Iris pigment epithelial cell (primary cell): ENCODE results near the gene DUS1L.
A peak's percentile ranks its signal among the peaks of the same experiment; 100 is the strongest.

Experiments
- DNase-seq: peaks from one replicate; pipeline ENCODE4 v3.0.0-alpha.2; 2011; ENCODE audit warnings: low read depth

DUS1L gene

DNA sequence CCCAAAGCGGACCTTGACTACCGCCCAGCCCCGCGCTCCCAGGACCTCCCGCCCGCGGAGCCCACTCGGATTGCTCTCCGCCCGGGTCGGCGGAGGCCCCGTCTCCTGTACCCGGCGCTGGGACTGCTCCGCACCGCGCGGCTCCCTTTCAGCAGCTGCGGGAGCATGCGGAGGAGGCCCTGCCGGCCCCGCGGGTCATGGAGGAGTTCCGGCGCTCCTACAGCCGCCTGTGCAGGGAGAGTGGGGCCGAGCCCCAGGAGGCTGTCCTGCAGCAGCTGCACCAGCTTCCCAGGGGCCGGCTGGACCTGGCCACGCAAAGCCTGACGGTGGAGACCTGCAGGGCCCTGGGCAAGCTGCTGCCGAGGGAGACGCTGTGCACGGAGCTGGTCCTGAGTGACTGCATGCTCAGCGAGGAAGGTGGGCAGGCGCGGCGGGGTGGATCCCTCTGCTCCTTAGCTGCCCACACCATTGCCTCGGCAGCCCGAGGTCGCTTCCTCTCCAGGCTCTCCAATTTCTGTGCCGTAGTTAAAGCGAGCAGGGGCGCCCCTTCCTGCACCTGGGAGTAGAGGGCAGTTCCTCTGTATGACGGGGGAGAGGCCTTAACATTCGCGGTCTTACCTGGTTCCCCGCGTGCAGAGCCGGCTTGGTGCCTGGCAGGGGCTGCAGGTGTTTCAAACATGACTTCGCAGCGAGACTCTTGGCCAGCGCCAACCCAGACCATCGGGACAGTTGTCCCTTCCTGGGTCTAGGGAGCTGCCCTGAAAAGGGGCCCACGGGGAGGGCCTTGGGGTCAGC is 42.0 kb downstream of the DUS1L start:
- peak; percentile 25 for DNase-seq

DNA sequence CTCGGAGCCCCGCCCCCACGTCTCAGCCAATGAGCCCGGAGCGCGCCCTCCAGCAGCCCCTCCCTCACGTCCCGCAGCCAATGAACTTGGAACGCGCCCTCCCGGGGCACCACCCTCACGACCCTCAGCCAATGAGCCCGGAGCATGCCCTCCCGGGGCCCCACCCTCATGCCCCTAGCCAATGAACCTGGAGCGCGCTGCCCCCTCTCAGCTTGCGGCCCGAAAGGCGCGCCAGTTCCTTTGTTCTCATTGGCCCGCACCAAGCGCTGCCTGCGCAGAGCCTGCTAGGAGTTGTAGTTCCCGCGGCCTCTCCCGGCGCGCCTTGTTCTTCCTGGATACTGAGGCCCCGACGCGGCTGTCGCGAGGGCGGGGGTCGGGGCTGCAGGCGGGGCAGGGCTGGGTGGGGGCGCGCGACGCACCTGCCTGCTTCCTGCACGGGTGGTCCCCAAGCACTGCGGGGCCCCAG is 42.6 kb downstream of the DUS1L start, which contains the start of gene LRRC45:
LRRC45 (plus strand) TSS at position 325 of the 466 bp plus-strand sequence. CDS start 339 bp downstream, outside the sequence.
- DNase-seq = peak; percentile 100

- no peak for DNase-seq
Measured at GRCh38 chr17:82022310-82022980, 43.2 kb downstream of the DUS1L start, which contains the start of gene CENPX. Gene CENPX (minus strand): TSS chr17:82022878. CDS start chr17:82022861, 17 bp downstream.

DNA sequence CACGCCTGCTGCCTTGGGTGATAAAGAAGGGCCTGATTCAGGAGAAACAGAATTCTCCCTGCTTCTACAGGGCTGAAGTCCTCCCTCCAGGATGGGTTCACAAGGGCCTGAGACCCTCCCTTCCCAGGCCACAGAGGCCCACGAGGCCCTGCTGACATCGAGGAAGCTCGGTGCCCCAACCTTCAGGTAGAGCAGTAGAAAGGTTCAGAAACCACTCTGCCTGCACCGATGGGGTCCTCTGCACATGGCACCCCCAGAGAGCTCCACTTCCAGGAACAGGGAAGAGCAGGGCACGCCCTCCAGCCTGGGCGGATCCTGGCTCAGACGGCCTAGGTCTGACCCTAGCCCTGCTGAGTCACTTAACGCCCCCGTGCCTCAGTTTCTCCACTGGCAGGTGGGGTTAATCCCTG is 43.7 kb downstream of the DUS1L start:
- no peak for DNase-seq

DNA sequence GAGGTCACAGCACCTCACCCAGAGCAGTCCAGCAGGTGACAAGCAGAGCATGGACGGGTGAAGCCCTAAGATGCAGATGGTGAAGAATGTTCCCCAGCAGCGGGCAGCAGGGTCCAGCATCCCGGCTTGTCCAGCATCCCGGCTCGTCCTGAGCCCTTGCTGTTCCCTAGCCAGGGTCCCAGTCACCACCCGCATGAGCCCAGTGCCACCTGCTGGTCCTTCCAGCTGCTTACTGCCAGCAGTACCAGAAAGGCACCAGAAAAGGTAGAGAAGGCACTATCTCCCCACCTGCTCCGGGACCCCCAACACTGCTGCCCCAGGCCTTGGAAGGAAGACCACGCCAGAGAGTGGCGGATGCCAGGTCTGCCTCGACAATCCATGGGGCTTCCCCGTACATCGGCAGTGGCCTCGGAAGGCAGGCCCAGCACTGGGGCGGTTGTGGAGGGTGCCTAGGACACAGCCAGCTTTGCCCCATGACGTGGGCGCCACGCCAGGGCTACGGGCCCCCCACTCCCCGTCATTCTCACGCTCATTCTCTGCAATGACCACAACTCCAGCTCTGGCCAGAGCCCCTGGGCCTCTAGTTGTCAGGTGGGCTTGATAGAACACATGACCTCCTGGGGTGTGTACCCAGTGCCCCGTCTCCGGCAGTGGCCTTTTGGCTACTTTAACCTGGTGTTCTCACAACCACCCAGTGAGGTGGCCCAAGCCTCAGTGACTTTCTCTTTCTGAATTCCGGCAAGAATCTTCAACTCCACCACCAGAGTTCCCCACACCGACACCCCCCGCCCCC is 44.3 kb downstream of the DUS1L start:
- peak; percentile 56 for DNase-seq

- no peak for DNase-seq
Measured at GRCh38 chr17:82020572-82021106, 45.0 kb downstream of the DUS1L start.

GRCh38 chr17:82019690-82020571 is 45.7 kb downstream of the DUS1L start:
- peak; percentile 36 for DNase-seq

- no peak for DNase-seq
Measured at GRCh38 chr17:82018989-82019689, 46.5 kb downstream of the DUS1L start.

GRCh38 chr17:82018152-82018988 is 47.2 kb downstream of the DUS1L start:
- no peak for DNase-seq

DNA sequence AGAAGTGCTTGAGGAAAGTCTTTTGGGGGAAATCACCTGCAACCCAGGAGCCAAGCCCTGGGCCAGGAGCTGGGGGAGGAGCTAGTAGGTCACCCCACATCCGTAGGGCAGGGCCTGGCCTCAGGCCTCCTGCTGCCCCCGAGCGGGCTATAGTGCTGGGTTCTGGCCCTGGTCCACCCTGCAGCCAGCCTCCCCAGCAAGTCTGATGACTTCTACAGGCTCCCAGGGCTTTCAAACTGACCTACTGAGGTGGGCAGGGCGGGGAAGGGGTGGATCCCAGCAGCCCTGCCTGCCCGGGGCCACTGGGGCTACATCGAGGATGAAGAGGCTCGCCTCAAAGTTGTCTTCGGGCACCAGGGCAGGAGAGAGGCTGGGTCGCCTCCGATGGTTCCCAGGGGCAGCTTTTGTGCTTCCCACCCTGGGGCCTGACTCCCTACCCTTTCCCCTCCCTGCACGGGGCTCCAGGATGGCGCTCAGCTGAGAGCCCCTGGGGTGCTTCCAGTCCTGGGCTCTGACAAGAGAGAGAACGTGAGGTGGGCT is 47.9 kb downstream of the DUS1L start:
- DNase-seq = no peak

GRCh38 chr17:82016875-82017459 is 48.6 kb downstream of the DUS1L start:
- no peak for DNase-seq

GRCh38 chr17:82016061-82016874 is 49.3 kb downstream of the DUS1L start:
- no peak for DNase-seq

- no peak for DNase-seq
Measured at GRCh38 chr17:82015311-82015971, 50.2 kb downstream of the DUS1L start.

- no peak for DNase-seq
Measured at GRCh38 chr17:82014971-82015310, 50.7 kb downstream of the DUS1L start.

- no peak for DNase-seq
Measured at GRCh38 chr17:82014432-82014831, 51.2 kb downstream of the DUS1L start.

GRCh38 chr17:82013772-82014321 is 51.8 kb downstream of the DUS1L start:
- DNase-seq = no peak

- DNase-seq = no peak
Measured at GRCh38 chr17:82013341-82013740, 52.3 kb downstream of the DUS1L start.
